ENCODE measurements around the gene ZNF891.

- TF ChIP-seq POLR2A (IDR thresholded peaks at IDR 0.05; ENCODE audit: low read length) (no peak), GATA1 (IDR thresholded peaks at IDR 0.05; ENCODE audit: low read depth, low read length) (no peak)
These were observed 35.7 kb upstream of the ZNF891 start for GRCh38 chr12:133165776-133166175.
